GM21619 (cell line): ENCODE results near the gene PHF23.
A peak's percentile ranks its signal among the peaks of the same experiment; 100 is the strongest.

ENCODE experiments used
- ATAC-seq: cut with Tn5 transposase; IDR thresholded peaks from one replicate; pipeline ENCODE4 v1.9.1; 2021; ENCODE audit not compliant: unreplicated experiment

The PHF23 gene

GRCh38 chr17:7221278-7222092 is 17.8 kb downstream of the PHF23 start:
- no peak for ATAC-seq

DNA sequence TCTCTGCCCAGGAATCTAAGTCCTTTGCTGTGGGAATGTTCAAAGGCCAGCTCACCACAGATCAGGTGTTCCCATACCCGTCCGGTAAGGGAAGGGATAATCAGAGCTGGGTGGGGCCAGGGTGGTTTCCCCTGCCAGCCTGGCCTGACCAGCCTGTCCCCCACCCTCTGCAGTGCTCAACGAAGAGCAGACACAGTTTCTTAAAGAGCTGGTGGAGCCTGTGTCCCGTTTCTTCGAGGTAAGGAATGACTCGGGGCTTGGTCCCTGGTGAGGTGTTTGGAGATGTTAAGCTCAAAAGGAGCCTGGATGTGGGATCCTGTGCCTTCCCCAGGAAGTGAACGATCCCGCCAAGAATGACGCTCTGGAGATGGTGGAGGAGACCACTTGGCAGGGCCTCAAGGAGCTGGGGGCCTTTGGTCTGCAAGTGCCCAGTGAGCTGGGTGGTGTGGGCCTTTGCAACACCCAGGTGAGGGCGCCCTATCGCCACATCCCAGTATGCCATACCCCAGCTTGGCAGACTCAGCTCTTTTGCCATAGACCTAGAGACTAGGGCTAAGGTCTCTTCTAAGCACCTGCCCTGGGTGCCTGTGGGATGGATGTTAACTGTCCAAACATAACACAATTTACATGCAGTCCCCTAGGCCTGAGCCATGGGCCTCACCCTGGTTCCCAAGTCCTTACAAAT is 18.5 kb downstream of the PHF23 start:
- ATAC-seq = no peak

DNA sequence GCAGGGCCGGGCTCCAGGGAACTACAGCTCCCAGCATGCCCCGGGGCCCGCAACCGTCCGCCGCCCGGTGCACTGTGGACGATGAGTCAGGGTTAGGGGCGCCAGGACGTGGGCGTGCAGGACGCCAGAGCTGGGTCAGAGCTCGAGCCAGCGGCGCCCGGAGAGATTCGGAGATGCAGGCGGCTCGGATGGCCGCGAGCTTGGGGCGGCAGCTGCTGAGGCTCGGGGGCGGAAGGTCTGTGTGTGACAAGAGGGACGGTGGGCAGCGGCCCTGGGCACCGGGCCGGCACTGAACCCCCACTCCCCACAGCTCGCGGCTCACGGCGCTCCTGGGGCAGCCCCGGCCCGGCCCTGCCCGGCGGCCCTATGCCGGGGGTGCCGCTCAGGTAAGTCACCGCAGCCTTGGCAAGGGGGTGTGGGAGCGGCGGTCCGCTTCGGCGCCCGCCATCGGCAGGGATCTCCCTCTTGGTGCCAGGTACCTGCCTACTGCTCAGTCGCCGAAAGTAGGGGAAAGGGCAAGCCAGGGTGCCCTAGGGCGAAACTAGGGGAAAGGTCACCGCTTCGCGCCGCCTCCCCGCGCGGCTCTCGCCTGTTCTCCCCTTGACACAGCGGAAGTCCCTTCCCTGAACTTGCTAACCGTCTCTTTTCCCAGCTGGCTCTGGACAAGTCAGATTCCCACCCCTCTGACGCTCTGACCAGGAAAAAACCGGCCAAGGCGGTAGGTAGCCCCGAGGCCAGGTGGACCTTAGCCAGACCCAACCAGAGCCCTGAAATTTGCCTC is 19.3 kb downstream of the PHF23 start, which contains the start of the genes ACADVL and DLG4:
Gene ACADVL (plus strand): TSS at position 127 of the 781 bp plus-strand sequence. CDS start 47 bp downstream, at position 174.
Gene DLG4 (minus strand): TSS at position 25 of the 781 bp plus-strand sequence.
- peak; percentile 48 for ATAC-seq

DNA sequence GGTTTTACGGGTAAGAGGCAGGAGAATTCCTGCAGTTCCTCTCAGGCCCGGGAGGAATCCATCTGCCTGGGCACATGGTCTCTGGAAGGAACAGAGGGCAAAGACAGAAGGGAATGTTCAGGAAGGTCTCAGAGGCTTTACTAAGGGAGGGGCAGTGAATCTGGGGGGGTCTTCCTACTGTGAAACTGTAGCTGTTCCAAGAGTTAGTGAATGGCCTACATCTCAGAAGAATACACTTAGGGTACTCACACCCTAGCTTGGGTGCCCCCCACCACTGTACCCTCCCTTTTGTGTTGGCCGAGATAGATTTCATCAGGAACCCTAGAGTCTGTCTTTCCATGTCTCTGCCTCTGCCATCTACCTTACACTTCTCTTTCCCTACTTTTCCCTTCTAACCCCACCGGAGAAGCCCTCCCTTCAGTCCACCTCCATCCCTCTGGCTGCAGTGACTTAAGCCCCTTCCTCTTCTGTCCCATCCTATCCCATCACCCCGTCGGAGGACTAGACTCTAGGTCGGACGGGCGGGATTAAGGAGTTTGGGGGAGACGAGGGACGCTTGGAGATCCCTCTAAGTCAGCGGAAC is 19.9 kb downstream of the PHF23 start:
- no peak for ATAC-seq

- ATAC-seq = no peak
Measured at GRCh38 chr17:7218758-7219157, 20.5 kb downstream of the PHF23 start.

- ATAC-seq = no peak
Measured at GRCh38 chr17:7218166-7218565, 21.1 kb downstream of the PHF23 start.

DNA sequence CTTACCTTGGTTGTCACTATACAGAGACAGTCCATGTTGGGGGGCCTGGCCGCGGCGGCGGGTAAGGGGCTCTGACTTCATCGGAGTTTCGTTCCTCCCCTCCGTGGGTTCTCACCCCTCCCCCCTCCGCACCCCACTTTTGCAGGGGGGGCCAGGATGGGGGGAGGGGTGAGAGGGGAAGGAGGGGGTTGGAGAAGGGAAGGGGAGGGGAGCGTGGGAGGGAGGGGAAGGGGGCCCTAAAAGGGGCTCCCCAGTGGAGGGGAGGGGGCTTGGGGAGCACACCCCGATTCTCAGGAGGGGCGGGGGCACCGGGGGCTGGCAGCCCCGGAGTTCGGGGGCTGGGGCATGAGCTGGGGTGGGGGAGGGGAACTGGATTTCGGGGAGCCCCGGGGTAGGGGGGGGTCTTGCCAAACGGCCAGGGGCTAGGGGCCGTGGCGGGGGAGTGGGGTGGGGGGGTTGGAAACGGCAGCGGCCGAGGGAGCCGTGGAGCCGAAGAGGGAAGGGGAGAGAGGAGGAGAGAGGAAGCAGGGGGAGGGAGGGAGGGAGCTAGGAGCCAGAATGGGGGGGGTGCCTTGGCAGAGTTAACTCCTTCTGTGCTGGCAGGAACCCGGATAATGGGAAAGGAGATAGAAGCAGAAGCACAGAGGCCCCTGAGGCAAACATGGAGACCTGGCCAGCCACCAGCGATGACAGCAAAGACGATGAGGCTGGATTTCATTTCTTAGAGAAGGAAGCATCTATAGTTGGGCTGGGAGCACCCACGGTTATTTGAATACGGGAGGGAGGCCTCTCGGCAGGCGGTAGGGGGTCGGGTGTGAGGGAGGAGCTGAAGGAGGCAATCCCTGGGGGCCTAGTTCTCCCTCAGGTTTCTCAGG is 21.9 kb downstream of the PHF23 start:
- no peak for ATAC-seq

DNA sequence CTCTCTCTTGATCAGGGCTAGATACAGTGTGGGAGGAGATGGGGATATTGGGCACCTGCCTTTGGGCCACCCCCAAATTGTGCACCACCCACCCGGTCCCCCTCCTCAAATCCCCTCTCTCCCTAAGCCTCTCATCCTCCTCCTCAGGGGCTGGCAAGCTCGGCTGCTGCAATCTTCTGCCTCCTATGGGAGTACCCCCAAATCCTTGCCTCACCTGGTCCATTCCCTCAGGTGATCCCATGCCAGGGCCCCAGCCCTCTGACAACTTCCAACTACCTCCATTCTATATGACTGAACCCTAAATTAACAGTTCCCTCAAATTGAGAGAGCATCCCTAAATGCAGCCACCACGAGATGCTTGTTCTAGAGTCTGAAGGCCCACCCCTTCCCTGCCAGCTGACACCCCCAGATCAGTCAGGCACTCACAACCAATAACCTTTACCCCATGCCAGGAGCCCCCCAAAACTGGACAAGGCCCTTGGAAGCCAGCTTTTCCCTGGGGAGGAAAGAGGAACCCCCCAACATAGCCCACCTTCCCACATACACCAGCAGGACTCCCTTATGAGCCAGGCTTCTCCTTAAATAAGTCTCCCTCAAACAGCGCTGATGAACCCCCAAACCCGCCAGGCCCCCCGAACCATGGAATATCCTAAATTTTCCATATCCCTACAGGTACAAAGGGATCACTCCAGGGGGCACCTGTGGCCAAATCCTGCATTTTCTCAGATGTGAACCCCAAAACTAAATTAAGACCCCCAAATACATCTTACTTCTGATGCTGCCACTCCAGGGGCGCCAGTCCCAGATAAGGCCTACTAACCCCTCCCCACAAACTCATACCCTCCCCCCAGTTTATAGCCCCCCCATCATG is 22.8 kb downstream of the PHF23 start:
- ATAC-seq = no peak

DNA sequence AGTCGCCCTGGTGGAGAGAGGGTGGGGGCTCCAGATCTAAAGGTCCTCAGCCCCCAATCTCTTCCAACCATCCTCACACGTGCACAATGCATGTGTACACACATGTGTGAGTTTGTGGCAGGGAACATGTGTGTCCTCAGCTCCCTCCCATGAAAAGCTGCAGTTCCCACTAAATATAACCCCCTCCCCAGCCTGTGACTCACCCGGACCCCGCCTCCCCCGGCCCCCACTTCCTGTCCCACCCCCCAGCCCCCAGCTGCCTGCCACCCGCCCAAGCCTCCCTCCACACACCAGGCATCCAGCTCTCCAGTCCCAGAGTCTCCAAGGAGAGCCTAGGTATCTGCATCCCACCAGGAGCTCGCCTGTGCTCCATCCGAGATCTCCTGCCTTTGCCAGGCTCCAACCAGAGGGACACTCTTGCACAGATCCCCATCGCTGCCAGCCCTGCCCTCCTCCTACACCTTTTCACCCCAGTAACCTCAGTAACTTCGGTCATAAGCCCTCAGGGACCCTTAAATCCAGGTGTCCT is 23.5 kb downstream of the PHF23 start:
- ATAC-seq = no peak

GRCh38 chr17:7215136-7215638 is 24.1 kb downstream of the PHF23 start:
- ATAC-seq = no peak

DNA sequence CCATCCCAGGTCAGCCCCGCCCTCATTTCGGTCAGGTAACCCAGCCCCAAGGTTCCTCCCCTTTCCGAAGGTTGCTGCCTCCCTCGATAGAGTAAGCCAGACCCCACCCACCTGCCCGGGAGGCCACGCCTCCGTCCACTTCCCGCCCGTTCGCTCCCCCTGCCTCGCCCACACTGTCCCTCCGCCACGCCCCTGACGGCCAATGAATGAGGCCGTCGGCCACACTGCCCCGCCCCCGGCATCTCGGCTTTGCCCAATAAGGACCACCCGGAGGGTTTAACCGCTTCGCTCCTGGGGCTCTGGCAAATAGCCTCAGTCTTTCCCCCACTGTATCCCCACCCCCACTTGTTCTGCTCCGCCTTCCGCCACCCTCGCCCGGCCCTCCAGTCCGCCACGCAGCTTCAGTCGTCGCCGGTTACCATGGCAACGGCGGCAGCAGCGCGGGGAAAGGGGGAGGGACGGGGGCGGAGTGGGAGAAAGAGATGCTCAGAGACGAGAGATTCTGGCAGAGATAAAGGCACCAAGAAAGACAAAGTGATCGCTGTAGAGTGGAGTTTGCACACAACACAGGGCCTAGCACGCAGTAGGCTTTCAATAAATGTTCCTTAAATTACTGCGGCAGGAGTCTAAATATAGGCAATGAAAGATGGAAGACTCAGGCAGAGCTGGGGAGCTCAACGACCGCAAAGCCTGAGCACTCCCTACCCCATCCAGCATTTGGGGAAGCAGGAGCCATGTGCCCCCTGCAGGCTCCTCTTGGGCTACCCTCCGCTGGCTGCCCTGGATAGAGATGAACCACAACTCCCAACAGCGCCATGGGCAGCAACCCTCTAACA is 24.7 kb downstream of the PHF23 start:
- ATAC-seq = peak; percentile 73

DNA sequence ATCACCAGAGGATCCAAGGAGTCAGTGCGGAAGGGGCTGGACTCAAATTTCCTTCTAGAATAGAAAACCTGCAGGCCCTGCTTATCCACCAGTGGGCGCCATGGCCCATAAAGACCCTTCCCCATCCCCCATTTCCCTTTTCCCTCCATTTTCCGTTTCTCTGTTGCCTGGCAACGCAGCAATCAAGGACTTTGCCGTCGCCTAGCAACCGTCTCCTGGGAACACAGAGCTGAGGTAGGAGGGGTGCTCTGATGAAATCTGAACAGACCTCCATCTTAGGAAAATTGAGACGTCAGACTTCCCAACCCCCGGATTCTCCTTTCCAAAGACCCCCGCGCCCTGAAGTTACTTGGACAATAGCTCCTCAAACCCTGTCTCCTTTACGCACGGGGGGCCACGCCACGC is 25.4 kb downstream of the PHF23 start:
- no peak for ATAC-seq

- no peak for ATAC-seq
Measured at GRCh38 chr17:7211491-7212273, 27.6 kb downstream of the PHF23 start.

- no peak for ATAC-seq
Measured at GRCh38 chr17:7208754-7209460, 30.4 kb downstream of the PHF23 start.

GRCh38 chr17:7208027-7208571 is 31.2 kb downstream of the PHF23 start:
- ATAC-seq = no peak
